IPS DF 6.9 (cell line): ENCODE results near the gene METRNL.
"Not testable (repeated sequence)": the region's sequence is repeated elsewhere in the genome, so short reads cannot be mapped to it uniquely, and the experiment has no call there.

ENCODE experiments used
- DNase-seq: peaks from one replicate; pipeline ENCODE4 v3.0.0-alpha.2; 2013; ENCODE audit warnings: low read depth, low spot score
- H3K27ac ChIP-seq: one replicate; pipeline ENCODE4 v1.5.1; 2013; ENCODE audit warnings: low read length, control low read depth
- H3K27me3 ChIP-seq: 2 replicates; pipeline ENCODE4 v1.6.1; 2013; ENCODE audit warnings: mild to moderate bottlenecking, low read length; ENCODE audit not compliant: control insufficient read depth, insufficient read depth
- H3K36me3 ChIP-seq: 2 replicates; pipeline ENCODE4 v1.6.1; 2013; ENCODE audit warnings: low read length; ENCODE audit not compliant: control insufficient read depth, insufficient read depth
- H3K4me1 ChIP-seq: 2 replicates; pipeline ENCODE4 v1.6.1; 2013; ENCODE audit warnings: low read length; ENCODE audit not compliant: control insufficient read depth, insufficient read depth
- H3K4me3 ChIP-seq: 2 replicates; pipeline ENCODE4 v1.5.1; 2013; ENCODE audit warnings: mild to moderate bottlenecking, low read length
- H3K9me3 ChIP-seq: 2 replicates; pipeline ENCODE4 v1.6.1; 2013; ENCODE audit warnings: low read length, inconsistent platforms; ENCODE audit not compliant: control insufficient read depth, insufficient read depth
- WGBS: extraction: QIAGEN DNeasy Blood & Tissue Kit; methylation state at CpG from one replicate; pipeline ENCODE4 v1.1.7; 2013; ENCODE audit warnings: mixed read lengths, missing lambda C conversion rate; ENCODE audit not compliant: insufficient read length, insufficient coverage; 5-methylcytosine and 5-hydroxymethylcytosine counted together

The METRNL gene

DNA sequence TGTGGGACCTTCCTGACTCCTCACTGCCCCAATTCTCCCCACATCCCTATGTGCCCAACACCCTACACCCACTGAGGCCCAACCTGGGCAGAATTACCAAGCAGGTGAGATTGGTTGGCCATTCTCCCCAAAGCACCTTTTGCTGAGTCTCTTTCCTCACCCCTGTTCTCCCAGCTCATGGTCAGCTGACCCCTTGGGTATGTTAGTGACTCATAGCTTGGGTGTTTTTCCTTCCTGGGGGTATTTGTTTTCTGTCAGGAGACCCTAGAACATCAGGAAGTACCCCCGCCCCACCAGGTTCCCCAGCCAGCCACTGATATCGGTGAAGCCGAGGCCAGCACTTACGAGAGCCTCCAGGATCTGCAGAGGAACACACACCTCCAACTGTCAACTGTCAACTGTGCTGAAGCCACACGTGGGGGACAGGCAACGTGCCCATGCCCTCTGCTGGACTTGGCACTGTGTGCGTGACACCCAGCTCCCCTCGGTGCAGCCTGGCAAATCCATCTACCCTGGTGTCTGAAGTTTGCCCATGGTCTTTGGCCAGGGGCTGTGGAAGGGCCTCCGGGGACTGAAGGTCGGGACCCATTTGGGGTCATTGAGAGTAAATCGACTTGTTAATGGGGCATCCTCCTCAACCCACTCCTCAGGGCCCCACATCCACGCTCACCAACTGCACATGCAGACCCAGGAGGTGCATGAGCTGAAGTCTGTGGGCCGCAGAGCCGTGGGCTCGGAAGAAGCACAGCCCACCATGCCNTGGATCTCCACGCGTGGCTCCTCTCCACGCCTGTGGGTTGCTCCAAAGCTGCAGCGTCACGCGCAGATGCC, 53.1 kb downstream of the METRNL start:
- Histone ChIP-seq H3K4me1 (no peaks in the 10 kb centered on the region), H3K4me3 (no peak overlapping the region), H3K9me3 (no peaks in the 10 kb centered on the region), H3K27ac (no peak overlapping the region), H3K36me3 (no peaks in the 10 kb centered on the region; the same call in 1 of the 2 replicates), H3K27me3 (no peaks in the 10 kb centered on the region)
- no CpG with 5 or more reads among the region's 21 CpGs for WGBS
- DNase-seq: no peak

- no peak overlapping the region for H3K27ac ChIP-seq
- no peaks in the 10 kb centered on the region; the same call in 1 of the 2 replicates for H3K36me3 ChIP-seq
- H3K27me3 ChIP-seq: no peaks in the 10 kb centered on the region
- H3K9me3 ChIP-seq: no peaks in the 10 kb centered on the region
- no peaks in the 10 kb centered on the region for H3K4me1 ChIP-seq
- H3K4me3 ChIP-seq: no peak overlapping the region
- WGBS: no CpG with 5 or more reads among the region's 16 CpGs
- no peak for DNase-seq
These were observed 54.1 kb downstream of the METRNL start for GRCh38 chr17:83133302-83134121.

DNA sequence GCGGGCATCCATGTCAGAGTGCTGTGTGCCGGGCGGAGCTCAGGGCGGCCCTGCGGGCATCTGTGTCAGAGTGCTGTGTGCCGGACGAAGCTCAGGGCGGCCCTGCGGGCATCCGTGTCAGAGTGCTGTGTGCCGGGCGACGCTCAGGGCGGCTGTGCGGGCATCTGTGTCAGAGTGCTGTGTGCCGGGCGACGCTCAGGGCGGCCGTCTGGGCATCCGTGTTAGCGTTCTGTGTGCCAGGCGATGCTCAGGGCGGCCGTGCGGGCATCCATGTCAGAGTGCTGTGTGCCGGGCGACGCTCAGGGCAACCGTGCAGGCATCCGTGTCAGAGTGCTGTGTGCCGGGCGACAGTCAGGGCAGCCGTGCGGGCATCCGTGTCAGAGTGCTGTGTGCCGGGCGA, 55.0 kb downstream of the METRNL start:
- H3K4me1 ChIP-seq, H3K36me3 ChIP-seq, H3K4me3 ChIP-seq, H3K27ac ChIP-seq, H3K9me3 ChIP-seq, DNase-seq, H3K27me3 ChIP-seq: not testable (repeated sequence)
- WGBS: no CpG with 5 or more reads among the region's 38 CpGs

- no peak overlapping the region for H3K27ac ChIP-seq
- no peaks in the 10 kb centered on the region for H3K4me1 ChIP-seq
- DNase-seq: no peak
- no peaks in the 10 kb centered on the region; the same call in 1 of the 2 replicates for H3K36me3 ChIP-seq
- H3K27me3 ChIP-seq: no peaks in the 10 kb centered on the region
- H3K9me3 ChIP-seq: no peaks in the 10 kb centered on the region
- WGBS: no CpG with 5 or more reads among the region's 14 CpGs
- H3K4me3 ChIP-seq: no peak overlapping the region
These were observed 56.3 kb downstream of the METRNL start for GRCh38 chr17:83135692-83136091.

GRCh38 chr17:83136156-83136555, 56.7 kb downstream of the METRNL start:
- H3K9me3 ChIP-seq: no peaks in the 10 kb centered on the region
- DNase-seq: no peak
- no peaks in the 10 kb centered on the region for H3K4me1 ChIP-seq
- H3K27ac ChIP-seq: no peak overlapping the region
- no CpG with 5 or more reads among the region's 13 CpGs for WGBS
- no peak overlapping the region for H3K4me3 ChIP-seq
- no peaks in the 10 kb centered on the region; the same call in 1 of the 2 replicates for H3K36me3 ChIP-seq
- H3K27me3 ChIP-seq: no peaks in the 10 kb centered on the region

GRCh38 chr17:83136931-83137330, 57.5 kb downstream of the METRNL start:
- Histone ChIP-seq H3K27ac (no peak overlapping the region), H3K4me1 (no peaks in the 10 kb centered on the region), H3K27me3 (no peaks in the 10 kb centered on the region), H3K9me3 (no peaks in the 10 kb centered on the region), H3K4me3 (no peak overlapping the region), H3K36me3 (no peaks in the 10 kb centered on the region; the same call in 1 of the 2 replicates)
- no peak for DNase-seq
- no CpG with 5 or more reads among the region's 16 CpGs for WGBS

GRCh38 chr17:83137523-83137922, 58.1 kb downstream of the METRNL start:
- no peaks in the 10 kb centered on the region; the same call in 1 of the 2 replicates for H3K36me3 ChIP-seq
- no peak for DNase-seq
- no peak overlapping the region for H3K4me3 ChIP-seq
- H3K27ac ChIP-seq: no peak overlapping the region
- H3K27me3 ChIP-seq: no peaks in the 10 kb centered on the region
- H3K9me3 ChIP-seq: no peaks in the 10 kb centered on the region; the same call in none of the 2 replicates
- no CpG with 5 or more reads among the region's 9 CpGs for WGBS
- H3K4me1 ChIP-seq: no peaks in the 10 kb centered on the region

DNA sequence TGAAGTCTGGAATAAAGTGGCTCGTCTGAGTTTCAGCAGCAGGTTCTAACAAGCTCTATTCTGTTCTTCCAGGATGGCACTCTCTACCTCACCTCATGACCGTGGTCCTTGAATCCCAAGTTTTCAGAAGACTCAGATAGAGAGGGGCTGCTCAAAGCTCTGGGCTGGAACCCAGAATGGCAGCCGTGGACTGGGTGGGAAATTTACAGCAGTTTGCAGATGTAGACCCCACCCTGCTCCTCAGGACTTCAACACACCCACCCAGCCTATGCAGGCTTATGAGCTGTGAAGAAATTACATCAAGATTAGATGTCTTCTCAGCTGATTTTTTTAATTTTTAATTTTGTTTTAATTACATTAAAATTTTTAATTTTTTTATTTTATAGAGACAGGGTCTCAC, 59.4 kb downstream of the METRNL start:
- Histone ChIP-seq H3K36me3 (no peaks in the 10 kb centered on the region), H3K4me3 (no peak overlapping the region), H3K9me3 (peaks cover 3% of the 10 kb centered on the region), H3K4me1 (no peaks in the 10 kb centered on the region), H3K27ac (no peak overlapping the region), H3K27me3 (no peaks in the 10 kb centered on the region)
- no peak for DNase-seq
- WGBS: no CpG with 5 or more reads among the region's 3 CpGs

GRCh38 chr17:83139541-83140248, 60.3 kb downstream of the METRNL start:
- H3K4me1 ChIP-seq, H3K27ac ChIP-seq, H3K36me3 ChIP-seq, H3K9me3 ChIP-seq, DNase-seq, H3K4me3 ChIP-seq, H3K27me3 ChIP-seq: not testable (repeated sequence)
- WGBS: no CpG with 5 or more reads among the region's 31 CpGs

GRCh38 chr17:83140249-83140566, 60.8 kb downstream of the METRNL start:
- not testable (repeated sequence) for H3K27me3 ChIP-seq, DNase-seq

More at GRCh38 chr17:83140249-83140566, 60.8 kb downstream of the METRNL start:
- no CpG with 5 or more reads among the region's 13 CpGs for WGBS
- not testable (repeated sequence) for H3K4me1 ChIP-seq, H3K9me3 ChIP-seq, H3K27ac ChIP-seq, H3K36me3 ChIP-seq, H3K4me3 ChIP-seq
